GM19035 (cell line): ENCODE data around the gene DAPK1.

Experiments
- ATAC-seq: cut with Tn5 transposase; IDR thresholded peaks from one replicate; pipeline ENCODE4 v1.9.1; 2021; ENCODE audit not compliant: unreplicated experiment

Gene DAPK1

GRCh38 chr9:87497604-87498045 is at the start of gene DAPK1:
Gene DAPK1, plus strand, starts transcription at chr9:87497867. Its CDS starts 1,211 bp downstream, at chr9:87499078.
- ATAC-seq = peak; percentile 42

DNA sequence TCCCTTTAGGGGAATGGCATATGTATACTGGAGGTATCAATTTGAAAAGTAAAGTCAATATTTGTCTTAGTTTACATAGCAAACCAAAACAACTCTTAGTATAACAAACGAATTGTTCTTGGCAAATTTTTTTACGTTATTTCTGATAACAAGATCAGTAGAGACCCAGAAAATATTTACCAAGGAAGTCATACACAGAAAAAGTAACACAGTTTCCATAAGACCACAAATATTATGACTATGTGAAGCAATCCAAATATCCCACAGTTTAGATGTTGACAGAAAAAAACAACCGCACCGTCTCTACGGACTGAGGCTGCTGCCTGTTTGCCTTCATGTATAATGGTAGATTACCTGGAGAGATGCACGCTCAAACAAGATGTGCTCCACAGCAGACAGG is 46.5 kb upstream of the DAPK1 start:
- no peak for ATAC-seq

GRCh38 chr9:87455407-87455806 is 42.3 kb upstream of the DAPK1 start:
- ATAC-seq = no peak

DNA sequence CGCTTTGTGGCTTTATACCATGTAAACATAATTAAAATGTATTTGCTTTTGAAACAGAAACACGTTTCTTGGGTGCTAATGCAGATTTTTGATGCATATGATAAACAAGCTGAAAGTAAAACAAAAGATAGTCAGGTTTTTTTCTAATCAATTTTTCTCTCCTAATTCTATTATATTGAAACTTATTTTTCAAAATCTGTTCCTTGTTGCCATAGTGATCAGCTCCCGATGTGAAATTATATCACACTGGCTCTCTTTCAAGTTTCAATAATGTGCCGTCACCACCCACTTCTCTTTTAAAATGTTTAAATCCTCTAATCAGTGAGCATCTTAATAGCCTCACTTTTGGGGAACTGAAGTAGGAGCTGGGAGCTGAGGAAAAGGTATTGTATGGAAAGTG is 36.4 kb upstream of the DAPK1 start:
- no peak for ATAC-seq

DNA sequence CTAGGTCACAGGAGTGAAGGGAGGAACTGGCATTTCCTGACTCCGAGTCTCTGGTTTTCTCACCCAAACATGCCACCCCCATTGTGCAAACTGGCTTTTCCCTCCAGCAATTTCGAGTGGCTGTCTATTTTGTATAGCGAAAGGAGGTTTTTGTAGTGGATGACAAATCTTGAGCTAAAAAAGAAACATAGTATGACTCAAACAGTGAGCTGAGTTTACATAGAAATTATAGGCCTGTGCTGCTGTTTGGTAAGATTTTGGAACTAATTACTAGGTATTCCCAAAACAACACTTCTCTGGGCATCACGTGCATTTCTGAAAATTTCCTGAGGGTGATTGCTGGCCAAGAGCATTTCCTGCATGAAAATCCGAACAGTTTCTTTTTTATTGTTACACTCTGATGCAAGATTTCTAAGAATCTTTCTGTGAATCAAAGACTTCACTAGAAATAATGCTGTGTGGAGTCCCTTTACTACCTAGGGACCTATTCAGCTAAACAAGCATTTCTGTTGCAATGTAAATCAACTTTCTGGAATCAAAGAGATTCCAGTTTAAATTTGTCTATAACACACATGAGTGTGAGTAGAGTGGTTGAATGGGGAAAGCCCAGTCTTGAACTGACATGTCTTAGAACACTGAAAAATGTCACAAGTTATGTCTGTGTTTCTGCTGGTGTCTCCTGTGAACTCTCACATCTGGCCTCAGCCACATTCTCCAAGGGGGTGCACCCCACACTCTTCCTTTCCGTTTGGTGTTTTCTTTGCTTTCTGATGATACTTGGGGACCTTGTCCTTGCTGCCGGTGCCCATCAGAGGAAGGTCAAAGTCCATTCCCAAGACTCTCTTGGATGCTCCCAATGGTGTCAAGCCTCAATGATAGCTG is 33.3 kb upstream of the DAPK1 start:
- ATAC-seq = peak; percentile 70

DNA sequence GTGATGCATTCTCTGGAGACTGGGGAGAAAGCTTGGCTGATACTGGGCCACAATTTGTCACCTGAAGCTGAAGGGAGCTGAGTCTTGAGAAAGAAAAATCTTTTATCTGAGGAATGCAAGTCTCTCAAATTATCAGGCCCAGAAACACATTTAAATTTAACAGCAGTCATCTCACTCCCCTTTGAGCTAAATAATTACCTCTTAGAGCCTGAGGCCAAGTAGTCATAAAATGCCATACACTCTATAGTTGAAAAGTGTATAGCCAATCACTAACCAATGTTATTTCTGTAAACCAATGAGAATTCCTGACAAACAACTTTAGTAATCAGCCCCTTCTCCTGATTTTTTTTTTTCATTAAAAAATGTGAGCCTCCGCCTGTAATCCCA is 32.7 kb upstream of the DAPK1 start:
- ATAC-seq = no peak

- no peak for ATAC-seq
These were observed 31.9 kb upstream of the DAPK1 start for GRCh38 chr9:87465816-87466215.

GRCh38 chr9:87467187-87467586 is 30.5 kb upstream of the DAPK1 start:
- no peak for ATAC-seq

- no peak for ATAC-seq
These were observed 27.7 kb upstream of the DAPK1 start for GRCh38 chr9:87469793-87470465.

DNA sequence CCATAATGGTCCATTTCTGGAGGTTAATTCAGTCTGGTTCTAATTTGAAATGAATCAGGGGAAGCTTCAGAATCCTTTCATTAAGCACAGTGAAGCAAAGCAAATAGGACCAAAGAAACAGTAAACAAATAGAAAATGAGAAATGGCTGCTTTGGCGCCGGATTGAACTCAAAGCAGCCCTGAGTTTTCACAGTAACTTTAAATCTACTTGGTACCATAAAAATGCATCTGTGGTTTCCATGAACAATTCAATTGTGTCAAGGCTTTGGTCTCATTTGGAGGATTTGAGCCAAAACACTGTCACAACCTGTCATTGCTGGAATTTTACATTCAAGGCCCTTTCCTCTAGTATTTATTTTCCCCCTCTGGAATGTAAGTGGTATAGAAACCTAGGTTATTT is 25.9 kb upstream of the DAPK1 start:
- ATAC-seq = no peak

GRCh38 chr9:87475463-87475862 is 22.2 kb upstream of the DAPK1 start:
- no peak for ATAC-seq

GRCh38 chr9:87478226-87478992 is 19.3 kb upstream of the DAPK1 start:
- ATAC-seq = no peak

- peak; percentile 74 for ATAC-seq
These were observed 17.9 kb upstream of the DAPK1 start for GRCh38 chr9:87479801-87480201.

- no peak for ATAC-seq
These were observed 15.5 kb upstream of the DAPK1 start for GRCh38 chr9:87481890-87482855.

DNA sequence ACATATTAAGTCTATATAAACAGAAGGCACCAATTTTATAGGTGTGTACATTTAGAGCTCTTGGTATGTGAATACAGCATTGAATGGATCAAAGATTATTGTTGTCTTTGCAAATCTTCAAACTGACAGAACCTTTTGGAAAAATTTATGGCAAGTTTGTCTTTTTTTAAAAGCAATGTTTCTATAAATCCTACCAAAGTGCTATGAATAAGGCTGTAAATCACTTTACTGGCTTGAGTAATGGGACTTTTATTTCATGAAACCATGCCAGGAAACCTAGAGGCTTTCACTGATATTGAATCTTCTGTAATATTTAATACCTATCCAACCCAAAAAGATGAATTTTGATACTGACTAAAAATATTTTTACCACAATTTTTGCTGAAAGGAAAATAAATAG is 7.4 kb upstream of the DAPK1 start:
- ATAC-seq = no peak

DNA sequence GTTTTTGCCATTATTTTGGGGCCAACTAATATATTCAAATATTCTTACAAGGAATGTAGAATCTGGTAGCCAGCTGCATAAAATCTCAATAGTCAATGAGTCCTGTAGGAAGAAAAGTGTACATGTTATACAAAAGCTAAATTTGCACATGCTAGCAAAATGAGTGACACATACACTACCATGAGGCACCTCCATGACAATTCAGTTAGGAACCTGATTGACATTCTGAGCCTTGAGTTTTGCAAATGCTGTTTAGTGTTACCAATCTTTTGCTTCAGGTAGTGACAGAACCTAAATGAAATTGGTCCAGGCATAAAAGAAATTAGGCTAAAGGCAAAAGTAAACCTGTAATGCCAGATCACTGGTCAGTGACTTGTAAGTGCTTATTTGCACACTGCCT is 6.8 kb upstream of the DAPK1 start:
- no peak for ATAC-seq

DNA sequence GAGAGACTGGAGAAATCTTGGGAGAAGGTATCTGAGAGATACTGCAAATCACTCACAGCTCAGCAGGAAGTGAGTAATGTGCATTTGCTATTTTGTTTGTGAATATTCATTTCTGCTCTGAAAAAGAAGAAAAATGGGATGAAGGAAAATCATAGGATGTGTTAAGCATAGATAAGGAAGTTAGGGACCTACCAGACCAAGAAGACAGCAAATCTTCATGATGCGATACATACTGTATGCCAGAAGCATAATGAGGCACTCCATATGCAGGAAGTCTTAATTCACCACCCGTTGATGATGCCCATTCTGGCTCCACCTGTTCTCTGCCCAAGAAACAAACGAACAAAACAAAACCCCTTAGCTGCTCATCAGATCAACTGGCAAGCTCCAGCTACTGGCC is 6.1 kb upstream of the DAPK1 start:
- no peak for ATAC-seq

DNA sequence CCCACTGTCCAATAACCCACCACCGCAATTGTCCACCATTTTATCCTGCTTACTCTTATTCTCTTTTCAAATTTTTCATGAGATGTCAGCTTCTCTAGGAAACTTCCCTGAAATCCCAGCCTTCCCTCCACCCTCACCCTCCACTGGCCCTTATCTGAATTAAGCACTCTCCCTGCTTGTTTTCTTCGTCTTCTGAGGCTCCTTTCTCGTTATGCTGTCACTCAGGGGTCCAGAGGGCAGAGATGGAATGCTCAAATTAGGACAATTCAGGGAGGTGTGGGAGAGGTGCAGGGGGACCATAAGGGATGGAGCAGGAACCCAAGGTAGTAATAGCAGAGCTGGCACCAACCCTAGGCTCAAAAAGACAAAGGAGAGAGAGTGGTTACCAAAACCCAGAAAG is 5.0 kb upstream of the DAPK1 start:
- no peak for ATAC-seq

GRCh38 chr9:87494970-87495471 is 2.6 kb upstream of the DAPK1 start:
- ATAC-seq = no peak

DNA sequence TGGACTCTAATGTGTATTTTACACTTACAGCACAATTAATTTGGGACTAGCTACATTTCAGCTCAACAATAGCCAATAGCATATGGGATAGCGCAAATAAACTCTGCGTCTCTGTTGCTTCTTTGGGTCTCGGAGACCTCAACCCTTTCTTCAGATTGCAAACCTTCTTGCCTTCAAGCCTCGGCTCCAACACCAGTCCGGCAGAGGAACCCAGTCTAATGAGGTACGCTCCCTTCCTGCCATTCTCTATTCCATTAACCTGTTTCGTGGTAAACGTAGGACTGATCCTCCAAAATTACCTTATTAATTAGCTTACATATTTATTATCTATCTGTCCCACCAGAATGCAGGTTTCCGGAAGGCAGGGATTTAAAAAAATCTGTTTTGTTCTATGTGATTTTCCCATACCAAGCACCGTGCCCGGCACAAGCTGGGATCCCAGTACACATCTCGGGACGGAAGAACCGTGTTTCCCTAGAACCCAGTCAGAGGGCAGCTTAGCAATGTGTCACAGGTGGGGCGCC is 525 bp upstream of the DAPK1 start:
- no peak for ATAC-seq
